ENCODE results near the gene CFAP74. TPM values are rescaled to one million over a fixed set of nuclear protein-coding genes. Genes with fewer than 3 reads are reported as not detected.

CFAP74 gene
- total and polyA plus RNA-seq, 2 of the 13 experiments (the other 11 are each of a cell fraction or from before 2014, with no cell fraction given): 0.27 to 0.62 TPM

- TF ChIP-seq NFE2 (CRISPR knock-in tag; IDR thresholded peaks at IDR 0.05) (no peak), ARID5B (CRISPR knock-in tag; IDR thresholded peaks at IDR 0.05) (peak; percentile 47), REL (CRISPR knock-in tag; conservative IDR thresholded peaks at IDR 0.05) (no peak), ZNF790 (CRISPR knock-in tag; IDR thresholded peaks at IDR 0.05; ENCODE audit: borderline replicate concordance) (no peak), ZNF577 (CRISPR knock-in tag; IDR thresholded peaks at IDR 0.05; ENCODE audit: borderline replicate concordance, low read depth) (no peak), RFX1 (IDR thresholded peaks at IDR 0.05) (no peak), GATAD2A (CRISPR knock-in tag; IDR thresholded peaks at IDR 0.05) (peak; percentile 69), ZNF34 (CRISPR knock-in tag; IDR thresholded peaks at IDR 0.05; ENCODE audit: borderline replicate concordance) (no peak), ZNF737 (CRISPR knock-in tag; IDR thresholded peaks at IDR 0.05; ENCODE audit: borderline replicate concordance) (no peak), DZIP1 (CRISPR knock-in tag; IDR thresholded peaks at IDR 0.05) (no peak), ZNF367 (CRISPR knock-in tag; IDR thresholded peaks at IDR 0.05; ENCODE audit: borderline replicate concordance) (no peak), ZNF687 (CRISPR knock-in tag; IDR thresholded peaks at IDR 0.05) (peak; percentile 92), ZBTB4 (CRISPR knock-in tag; IDR thresholded peaks at IDR 0.05; ENCODE audit: borderline replicate concordance) (peak; percentile 10; the same call in 1 of the 2 replicates), ZNF333 (CRISPR knock-in tag; IDR thresholded peaks at IDR 0.05; ENCODE audit: borderline replicate concordance) (no peak)
Measured at GRCh38 chr1:1922956-1923833, 80.4 kb downstream of the CFAP74 start (continued).

All from HepG2 (cell line).